Esophagus squamous epithelium (tissue), 4 donors: Measurements from ENCODE around the gene TMEM61.

Experiments used
- POLR2A ChIP-seq, 4 donors: fragments of 450-650 bp; IDR thresholded peaks; one replicate each; pipeline ENCODE4 v1.6.1; 2017; ENCODE audit warnings: antibody characterized with exemption in 4 of 4, mild to moderate bottlenecking in 4 of 4, moderate library complexity in 3 of 4
- TF ChIP-seq, protein P1 (sequence below), 6 experiments: fragments of 450-650 bp in 4 of 6; fragments of 200-600 bp in 2 of 6; sonication (generic) in 2 of 6; IDR thresholded peaks; one replicate each; pipeline ENCODE4 v1.5.1; 2016 to 2019; ENCODE audit warnings: antibody characterized with exemption in 6 of 6, mild to moderate bottlenecking in 4 of 6, moderate library complexity in 4 of 6

DNA sequence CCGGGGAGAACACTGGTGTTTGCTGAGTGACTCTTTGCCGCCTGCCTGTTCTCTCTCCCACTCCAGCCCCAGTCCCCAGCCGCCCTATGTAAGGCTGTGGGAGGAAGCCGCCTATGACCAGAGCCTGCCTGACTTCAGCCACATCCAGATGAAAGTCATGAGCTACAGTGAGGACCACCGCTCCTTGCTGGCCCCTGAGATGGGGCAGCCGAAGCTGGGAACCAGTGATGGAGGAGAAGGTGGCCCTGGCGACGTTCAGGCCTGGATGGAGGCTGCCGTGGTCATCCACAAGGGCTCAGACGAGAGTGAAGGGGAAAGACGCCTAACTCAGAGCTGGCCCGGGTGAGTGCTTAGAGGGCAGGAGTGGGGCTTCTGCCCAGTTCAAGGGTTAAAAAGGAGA is 26.5 kb downstream of the TMEM61 start:
- TF ChIP-seq POLR2A (IDR thresholded peaks at IDR 0.05), result no peak
- TF ChIP-seq, protein P1, sequence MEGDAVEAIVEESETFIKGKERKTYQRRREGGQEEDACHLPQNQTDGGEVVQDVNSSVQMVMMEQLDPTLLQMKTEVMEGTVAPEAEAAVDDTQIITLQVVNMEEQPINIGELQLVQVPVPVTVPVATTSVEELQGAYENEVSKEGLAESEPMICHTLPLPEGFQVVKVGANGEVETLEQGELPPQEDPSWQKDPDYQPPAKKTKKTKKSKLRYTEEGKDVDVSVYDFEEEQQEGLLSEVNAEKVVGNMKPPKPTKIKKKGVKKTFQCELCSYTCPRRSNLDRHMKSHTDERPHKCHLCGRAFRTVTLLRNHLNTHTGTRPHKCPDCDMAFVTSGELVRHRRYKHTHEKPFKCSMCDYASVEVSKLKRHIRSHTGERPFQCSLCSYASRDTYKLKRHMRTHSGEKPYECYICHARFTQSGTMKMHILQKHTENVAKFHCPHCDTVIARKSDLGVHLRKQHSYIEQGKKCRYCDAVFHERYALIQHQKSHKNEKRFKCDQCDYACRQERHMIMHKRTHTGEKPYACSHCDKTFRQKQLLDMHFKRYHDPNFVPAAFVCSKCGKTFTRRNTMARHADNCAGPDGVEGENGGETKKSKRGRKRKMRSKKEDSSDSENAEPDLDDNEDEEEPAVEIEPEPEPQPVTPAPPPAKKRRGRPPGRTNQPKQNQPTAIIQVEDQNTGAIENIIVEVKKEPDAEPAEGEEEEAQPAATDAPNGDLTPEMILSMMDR (IDR thresholded peaks at IDR 0.05), result no peak
